Anterior cingulate cortex (tissue), 58 donors: Measurements from ENCODE around the gene PCNX3.
"Not testable (repeated sequence)": the region's sequence is repeated elsewhere in the genome, so short reads cannot be mapped to it uniquely, and the experiment has no call there.

Experiments
- DNase-seq, 58 donors: peaks; one replicate each; lab custom pipeline; 2025; lab: John Stamatoyannopoulos, UW

The PCNX3 gene

GRCh38 chr11:65650547-65651338 is 35.2 kb downstream of the PCNX3 start:
- DNase-seq = no peak

- DNase-seq = no peak
Measured at GRCh38 chr11:65651339-65651588, 35.7 kb downstream of the PCNX3 start.

DNA sequence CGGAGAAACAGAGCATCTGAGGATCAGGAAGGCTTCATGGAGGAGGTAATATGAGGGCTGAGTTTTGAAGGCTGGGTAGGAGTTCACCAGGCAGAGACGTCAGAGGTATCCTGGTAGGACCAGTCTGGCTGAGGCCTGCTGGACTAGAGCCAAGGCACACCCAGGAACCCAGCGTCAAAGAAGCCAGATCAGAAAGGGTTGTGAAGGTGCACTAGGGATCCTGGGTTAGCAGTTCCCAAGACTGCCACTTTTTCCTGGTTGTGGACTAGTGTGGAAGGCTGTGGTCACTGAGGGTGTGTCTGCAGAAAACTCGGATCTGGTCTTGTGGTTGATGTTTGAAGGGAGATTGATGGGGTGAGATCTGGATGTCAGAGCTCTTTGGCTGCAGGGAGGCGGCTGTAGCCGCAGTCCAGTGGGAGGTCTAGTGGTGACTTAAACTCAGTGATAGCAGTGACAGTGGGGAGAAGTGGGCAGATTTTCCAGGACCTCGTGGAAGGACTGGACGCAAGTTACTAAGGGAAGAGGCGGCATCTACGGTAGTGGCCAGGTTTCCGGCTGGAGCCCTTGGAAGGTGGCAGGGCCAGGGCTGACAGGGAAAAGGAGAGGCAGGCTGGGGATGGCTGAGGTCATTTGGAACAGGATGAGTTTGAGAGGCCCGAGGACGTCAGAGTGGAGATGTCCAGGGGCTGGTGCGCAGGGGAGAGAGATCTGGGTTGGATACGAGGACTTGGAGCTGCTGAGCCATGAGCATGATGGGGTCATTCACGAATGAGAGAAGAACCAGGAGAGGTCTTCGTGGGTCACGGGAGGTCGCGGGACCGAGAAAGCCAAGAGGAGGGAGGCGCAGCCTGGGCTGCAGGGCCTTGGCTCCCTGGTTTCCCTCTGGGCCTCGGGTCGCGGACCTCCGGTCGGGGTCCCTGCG is 36.3 kb downstream of the PCNX3 start:
- no peak for DNase-seq

- DNase-seq = peak in 57 of 58 donors; percentile 58 to 97 (median 86)
Measured at GRCh38 chr11:65652511-65653228, 37.1 kb downstream of the PCNX3 start.

DNA sequence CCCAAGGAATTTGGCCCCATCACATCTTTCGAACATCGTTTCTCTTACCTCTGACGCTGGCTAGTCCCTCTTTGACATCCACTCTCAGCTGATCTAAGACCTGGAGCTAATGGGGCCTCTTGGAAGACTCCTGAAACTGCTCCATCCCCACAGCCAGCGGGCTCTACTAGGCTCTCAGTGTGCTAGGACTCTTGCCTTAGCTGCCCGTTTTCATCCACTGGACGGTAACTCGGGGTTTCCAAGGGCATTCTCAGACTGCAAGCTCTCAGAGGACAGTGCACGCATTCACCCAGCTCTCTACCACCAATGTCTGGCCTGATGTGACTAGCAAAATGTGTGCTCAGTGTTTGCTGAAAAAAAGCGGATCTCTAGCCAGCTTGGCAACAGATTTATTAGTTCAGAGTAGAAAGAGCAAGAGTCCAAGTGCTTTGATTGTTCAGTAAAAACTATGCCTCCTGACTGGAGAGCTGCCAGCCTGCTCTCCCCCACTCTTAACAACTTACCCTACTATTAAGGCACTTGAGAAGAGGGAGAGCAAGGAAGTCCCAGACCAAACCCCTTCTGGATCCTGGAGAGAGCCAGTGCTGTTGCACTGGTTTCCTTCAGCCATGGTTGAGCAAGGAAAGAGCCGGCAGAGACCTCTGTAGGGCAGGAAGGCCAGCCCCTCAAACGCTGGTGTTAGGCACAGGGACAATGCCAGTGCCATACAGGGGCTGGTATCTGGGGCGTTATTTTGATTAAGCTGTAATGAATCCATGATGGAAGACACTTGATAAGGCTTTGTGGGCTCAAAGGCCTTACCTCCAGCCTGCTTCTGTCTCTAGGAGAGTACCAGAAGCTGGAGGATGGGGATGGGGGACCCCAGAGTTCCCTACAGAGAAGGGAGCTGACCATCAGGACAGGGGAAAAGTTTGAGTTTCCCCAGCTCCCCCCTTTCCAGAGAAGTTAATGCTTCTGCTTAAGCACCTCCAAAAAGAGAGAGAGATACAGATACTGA is 38.0 kb downstream of the PCNX3 start:
- peak in 34 of 58 donors; percentile 21 to 80 (median 58) for DNase-seq

DNA sequence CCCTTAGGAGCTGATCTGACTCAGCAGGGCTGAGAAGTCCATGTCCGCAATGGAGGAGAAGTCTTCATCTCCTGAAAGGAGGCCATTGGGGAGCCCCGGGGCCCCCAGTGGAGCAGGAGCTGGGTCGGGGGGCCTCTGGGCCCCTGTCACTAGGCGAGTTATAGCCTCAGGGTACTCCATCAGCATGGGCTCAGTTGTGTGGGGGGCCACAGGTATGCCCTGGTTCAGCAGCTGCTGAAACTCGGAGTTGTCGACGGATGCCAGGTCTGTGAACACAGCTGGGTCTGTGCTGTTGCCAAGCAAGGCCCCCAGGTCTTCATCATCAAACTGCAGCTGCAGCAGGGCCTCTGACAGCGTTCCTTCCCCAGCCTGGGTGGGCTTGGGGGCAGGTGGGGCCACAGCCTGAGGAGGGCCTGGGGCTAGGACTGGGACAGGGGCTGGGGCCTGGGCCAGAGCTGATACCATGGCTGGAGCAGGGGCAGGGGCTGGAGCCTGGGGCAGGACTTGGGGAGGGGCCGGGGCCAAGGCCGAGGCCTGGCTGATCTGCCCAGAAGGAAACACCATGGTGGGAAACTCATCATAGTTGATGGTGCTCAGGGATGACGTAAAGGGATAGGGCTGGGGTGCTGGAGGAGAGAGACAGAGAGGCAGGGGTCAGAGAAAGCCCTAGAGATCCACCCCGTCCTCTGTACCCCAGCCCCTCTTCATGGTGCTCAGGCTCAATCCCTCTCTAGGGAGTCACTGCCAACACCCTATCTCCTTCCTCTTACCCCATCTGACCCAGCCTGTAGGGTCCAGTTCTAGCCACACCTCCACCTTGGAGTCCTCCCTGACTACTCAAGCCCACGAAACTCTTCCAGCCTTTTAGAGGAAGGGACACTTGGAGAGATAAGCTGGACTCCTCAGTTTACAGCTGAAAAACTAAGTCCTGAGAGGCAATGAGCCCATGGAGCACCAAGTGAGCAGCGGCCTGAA is 39.1 kb downstream of the PCNX3 start:
- DNase-seq = no peak

DNA sequence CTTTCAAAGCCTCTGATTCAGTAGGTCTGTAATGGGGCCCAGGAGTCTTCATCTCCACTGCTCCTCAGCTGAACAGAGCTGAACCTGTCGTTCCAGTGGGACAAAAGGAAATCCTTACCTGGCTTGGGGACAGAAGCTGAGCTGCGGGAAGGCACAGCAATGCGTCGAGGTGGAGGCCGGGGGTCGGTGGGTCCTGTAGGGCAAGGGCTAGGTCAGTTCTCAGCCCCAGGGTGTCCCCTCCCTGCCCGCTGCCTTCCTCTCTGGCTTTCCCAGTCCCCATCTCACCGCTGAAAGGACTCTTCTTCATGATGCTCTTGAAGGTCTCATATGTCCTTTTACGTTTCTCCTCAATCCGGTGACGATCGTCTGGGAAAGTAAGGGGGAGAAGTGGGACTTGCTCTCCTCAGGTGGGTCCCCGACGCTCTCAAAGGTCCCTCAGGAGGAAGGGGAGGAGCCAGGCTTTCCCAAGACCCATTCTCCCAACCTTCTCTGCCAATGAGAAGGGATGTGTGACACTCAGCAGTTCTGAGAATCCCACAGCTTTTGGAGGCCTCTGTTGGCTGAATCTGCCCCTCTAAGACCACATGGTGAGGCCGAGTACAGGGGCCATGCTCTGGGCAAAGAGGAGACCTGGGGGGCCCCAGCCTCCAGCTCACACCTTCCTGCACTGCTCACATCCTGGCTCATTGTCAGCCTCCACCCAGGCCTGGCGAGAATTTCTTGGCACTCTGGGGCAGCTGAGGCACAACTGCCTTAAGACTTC is 40.2 kb downstream of the PCNX3 start:
- DNase-seq = no peak

- no peak for DNase-seq
Measured at GRCh38 chr11:65657426-65657825, 41.9 kb downstream of the PCNX3 start.

DNA sequence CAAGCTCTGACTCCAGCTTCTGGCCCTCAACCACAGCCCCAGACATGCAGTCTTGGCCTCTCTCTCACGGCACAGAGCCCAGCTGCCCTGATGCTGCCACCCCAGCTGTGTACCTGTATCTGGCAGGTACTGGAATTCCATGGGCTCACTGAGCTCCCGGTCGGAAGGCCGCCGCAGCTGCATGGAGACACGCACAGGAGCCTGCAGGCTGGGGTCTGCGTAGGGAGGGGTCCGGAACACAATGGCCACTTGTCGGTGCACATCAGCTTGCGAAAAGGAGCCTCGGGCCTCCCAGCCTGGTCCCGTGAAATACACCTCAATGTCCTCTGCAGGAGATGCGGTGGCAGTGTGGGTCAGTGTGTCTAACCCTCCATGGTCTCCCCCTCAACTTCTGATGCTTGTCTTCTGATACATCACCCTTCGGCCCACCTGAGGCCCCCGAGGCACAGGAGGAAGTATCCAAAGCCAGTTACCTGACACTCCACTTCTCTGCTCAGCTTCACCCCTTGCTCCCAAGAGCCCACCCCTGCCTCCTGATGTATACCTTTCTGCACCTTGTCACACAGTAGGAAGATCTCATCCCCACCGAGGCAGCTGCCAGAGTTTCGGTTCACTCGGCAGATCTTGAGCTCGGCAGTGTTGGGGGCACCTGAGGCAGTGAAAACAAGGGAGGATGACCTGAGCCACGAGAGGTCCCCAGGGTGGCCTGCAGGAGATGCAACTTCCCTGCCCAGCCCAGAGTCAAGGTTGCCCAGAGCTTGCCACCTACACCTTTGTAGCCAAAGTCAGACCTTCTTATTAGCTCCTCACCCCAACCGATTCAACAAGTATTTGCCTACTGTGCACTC is 42.8 kb downstream of the PCNX3 start:
- no peak for DNase-seq

DNA sequence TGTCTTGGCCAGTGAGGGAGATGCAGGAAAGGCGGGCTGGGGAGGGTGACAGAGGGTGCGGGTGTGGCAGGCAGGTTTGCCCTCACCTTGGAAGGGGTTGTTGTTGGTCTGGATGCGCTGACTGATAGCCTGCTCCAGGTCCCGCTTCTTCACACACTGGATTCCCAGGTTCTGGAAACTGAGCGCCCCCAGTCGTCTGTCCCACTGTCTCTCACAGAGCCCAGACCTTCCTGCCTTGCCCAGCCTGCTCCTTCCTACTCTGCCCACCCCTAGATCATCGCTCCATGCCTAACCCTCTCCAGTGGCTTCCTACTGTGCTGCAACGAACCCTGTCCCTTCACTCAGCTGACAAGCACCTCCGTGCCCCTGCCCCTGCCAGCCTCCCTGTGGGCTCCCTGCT is 44.5 kb downstream of the PCNX3 start:
- no peak for DNase-seq

- not testable (repeated sequence) for DNase-seq
Measured at GRCh38 chr11:65660908-65661307, 45.3 kb downstream of the PCNX3 start.

DNA sequence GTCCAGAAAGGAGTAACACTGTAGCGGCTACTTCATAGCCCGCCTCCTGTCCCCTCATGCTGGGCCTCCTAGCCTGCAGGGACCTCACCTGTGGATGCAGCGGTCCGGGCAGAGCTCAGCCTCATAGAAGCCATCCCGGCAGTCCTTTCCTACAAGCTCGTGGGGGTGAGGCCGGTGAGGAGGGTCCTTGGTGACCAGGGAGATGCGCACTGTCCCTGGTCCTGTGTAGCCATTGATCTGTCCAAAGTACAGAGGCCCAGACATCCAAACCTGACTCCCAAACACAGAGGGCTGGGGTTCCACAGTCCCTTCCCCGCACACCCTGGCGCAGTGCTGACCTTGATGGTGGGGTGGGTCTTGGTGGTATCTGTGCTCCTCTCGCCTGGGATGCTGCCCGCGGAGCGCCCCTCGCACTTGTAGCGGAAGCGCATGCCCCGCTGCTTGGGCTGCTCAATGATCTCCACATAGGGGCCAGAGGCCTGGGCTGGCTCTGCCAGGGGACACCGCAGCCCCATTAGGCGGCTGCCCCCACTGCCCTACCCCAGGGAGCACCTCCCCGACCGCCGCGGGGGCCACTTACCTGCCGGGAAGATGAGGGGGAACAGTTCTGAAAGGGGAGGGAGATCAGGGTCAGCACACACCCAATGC is 46.1 kb downstream of the PCNX3 start:
- no peak for DNase-seq

- peak in 3 of 58 donors; percentile 49 to 71 (median 53) for DNase-seq
Measured at GRCh38 chr11:65662247-65662798, 46.7 kb downstream of the PCNX3 start.

GRCh38 chr11:65662799-65663638 is 47.4 kb downstream of the PCNX3 start, which contains the start of gene RELA:
Gene RELA, minus strand, starts transcription at chr11:65662916. Its CDS starts 84 bp downstream, at chr11:65662832.
- DNase-seq = peak; percentile 64 to 100 (median 93)

DNA sequence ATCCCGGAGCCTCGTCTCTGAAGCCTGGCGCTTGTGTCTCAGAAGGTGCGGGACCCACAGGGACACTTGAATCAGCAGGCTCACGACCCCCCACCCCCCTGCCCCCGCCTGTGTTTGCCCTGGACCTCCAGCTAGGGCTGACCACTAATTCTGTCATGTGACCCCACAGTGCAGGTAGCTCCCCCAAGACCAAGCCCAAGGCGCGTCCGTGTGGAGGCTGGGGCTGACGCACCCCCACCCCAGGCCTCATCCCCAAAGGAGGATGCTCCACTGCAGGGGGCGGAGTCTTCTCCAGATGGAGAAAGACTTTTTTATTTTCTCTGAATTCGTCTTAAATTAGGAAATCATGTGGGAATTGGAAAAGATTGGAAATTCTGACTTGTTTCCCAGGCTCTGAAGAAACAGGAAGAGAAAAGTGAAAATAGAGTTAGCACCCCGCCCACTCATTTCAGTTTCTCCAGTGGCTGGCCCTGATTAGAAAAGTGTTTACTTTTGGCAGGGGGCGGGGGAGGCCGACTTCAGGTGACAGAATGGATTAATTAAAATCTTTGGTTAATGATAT is 48.1 kb downstream of the PCNX3 start:
- peak in 43 of 58 donors; percentile 34 to 79 (median 68) for DNase-seq
